T-helper 1 cell treated with Interleukin-12 subunit alpha and Interleukin-12 subunit beta and Interleukin-4 antibody, amounts not matched to agents 30 ng/mL and 1 ng/mL, for 36 hours (primary cell): ENCODE results near the gene GSTM2. TPM values are rescaled to one million over a fixed set of nuclear protein-coding genes. Genes with fewer than 3 reads are reported as not detected.

Source experiments
- intact Hi-C: fragments of 100-400 bp; cut with micrococcal nuclease; formaldehyde crosslinking; loops from one replicate; pipeline ENCODE4 v1.15.1; 2024
- total RNA-seq: library from RNA; stranded (reverse); gene quantifications from 2 replicates; pipeline ENCODE4 v1.2.3, GENCODE V29; 2022

Gene GSTM2
- total RNA-seq, 1 donor from 2014 or later, result 52.0 TPM

DNA sequence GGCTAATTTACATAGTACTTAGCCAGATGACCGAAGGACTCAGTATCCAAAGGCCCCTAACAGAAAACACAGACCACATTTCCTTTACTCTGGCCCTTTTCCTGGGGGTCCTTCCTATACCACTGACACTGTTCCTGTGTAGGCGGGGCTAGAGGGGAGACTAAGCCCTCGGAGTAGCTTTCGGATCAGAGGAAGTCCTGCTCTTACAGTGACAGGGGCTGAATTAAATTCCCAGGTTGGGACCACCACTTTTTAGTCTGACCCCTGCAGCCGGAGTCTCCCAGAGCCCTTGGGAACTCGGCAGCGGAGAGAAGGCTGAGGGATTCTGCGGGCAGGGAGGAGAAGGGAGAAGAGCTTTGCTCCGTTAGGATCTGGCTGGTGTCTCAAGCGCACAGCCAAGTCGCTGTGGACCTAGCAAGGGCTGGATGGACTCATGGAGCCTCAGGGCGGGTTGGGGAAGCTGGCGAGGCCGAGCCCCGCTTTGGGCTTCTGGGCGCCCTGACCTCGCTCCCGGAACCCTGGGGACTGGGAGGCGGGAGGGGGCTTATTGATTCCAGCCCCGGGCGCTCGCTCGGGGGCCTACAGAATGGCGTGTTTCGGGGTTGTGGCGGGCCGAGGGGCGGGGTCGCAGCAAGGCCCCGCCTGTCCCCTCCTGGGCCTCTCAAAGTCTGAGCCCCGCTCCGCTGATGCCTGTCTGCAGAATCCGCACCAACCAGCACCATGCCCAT is 43.9 kb downstream of the GSTM2 start, which contains the start of gene GSTM5:
TSS of gene GSTM5 (plus strand) at position 659 of the 728 bp plus-strand sequence. CDS start at position 721, 62 bp downstream.
- intact Hi-C loops, result loop anchor here (2.0 kb wide), 1 partner anchor 25 kb away; the partner anchor contains the start of gene GSTM1

DNA sequence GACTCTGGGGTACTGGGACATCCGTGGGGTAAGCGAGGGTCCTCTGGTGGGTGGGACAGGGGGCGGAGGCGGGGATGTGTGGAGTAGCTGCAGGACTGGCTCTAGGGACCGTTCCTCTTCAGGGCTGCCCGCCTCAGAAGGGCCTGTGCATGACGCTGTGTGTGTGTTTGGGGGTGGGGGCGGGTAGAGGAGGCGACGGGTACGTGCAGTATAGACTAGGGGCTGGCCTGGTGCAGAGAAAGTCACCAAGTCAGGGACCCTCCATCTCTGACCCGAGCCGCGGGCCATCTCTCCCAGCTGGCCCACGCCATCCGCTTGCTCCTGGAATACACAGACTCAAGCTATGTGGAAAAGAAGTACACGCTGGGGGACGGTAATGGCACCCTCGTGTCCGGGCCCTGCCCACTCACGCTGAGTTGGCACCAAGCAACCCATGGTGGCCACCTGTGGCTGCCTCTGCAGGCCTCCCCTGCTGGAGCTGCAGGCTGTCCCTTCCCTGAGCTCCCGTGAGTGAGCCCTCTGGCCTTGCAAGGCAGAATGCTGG is 44.5 kb downstream of the GSTM2 start:
- intact Hi-C loops, result no loop called here

DNA sequence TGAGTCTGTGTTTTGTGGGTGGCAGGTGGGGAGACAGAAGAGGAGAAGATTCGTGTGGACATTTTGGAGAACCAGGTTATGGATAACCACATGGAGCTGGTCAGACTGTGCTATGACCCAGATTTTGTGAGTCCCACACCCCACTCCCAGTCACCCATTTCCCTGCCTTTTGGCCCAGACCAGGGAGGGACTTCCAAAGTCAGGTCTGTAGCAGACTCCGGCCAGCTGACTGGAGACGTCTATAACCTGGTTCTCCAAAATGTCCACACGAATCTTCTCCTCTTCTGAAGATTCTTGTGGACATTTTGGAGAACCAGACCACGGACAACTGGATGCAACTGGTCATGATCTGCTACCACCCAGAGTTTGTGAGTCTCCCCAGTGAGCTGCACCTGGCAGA is 45.8 kb downstream of the GSTM2 start:
- intact Hi-C loops, result no loop called here

DNA sequence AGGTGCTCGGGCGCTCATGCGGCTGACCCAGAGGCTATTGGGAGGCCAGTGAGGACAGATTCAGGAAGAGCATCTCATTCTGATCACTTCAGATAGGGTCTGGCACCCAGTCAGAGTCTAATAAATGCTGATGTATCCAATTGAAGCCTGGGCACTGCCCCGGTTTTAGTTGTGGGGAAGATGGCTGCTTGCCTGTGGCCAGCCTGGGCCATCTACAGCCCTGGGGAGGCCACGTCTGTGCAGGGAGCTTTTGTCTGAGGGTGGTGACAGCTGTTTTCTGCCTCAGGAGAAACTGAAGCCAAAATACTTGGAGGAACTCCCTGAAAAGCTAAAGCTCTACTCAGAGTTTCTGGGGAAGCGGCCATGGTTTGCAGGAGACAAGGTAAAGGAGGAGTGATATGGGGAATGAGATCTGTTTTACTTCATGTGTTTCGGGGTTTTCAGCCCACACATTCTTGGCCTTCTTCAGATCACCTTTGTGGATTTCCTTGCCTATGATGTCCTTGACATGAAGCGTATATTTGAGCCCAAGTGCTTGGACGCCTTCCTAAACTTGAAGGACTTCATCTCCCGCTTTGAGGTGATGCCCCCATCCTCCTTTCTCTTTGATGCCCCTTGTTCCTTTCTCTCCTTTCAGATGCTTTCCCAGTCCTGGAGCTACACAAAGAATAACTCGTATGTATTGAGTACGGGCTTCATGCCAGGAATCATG is 47.0 kb downstream of the GSTM2 start:
- intact Hi-C loops, result no loop called here

DNA sequence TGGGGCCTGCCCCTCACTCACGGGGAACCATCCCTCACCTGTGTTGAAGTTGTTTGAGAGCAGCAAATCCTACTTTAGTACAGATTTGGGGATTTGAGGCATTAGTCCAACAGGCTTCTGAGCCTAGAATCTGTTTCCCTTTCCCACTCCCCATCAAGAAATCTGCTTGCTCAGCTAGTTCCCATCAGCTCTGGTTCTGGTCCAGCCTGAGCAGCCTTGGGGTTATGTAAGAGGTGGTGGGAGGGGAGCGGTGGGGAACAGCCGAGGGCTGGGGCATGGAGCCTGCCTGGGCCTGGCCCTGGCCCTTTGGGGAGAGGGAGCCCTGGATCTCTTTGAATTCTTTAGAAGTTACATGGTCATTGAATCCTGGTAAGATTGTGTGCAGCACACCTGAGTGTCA is 48.3 kb downstream of the GSTM2 start:
- intact Hi-C loops, result no loop called here

DNA sequence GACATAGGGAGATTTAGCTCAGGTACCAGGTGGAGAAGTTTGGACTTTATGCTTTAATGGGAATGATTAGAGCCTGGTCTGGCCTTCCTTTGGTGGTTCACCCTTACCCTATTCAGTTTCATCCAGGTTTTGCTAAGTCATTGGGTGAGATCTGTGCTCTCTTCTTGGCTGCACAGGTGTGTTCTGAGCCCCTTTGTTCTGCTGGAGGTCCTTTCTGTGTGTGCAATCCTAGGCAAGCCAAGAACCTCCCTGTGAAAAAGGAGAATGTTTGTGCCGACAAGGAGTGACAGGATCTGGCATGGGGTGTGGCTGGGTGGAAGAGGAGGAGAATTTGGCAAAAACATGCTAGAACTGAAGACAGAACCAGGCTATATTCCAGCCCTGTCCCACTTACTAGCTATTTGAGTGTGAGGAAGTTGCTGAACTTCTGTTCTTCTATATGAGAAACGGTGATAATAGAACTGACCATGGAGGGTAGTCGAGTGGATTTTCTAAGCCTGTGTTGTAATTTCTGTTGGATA is 48.8 kb downstream of the GSTM2 start:
- intact Hi-C loops, result no loop called here

DNA sequence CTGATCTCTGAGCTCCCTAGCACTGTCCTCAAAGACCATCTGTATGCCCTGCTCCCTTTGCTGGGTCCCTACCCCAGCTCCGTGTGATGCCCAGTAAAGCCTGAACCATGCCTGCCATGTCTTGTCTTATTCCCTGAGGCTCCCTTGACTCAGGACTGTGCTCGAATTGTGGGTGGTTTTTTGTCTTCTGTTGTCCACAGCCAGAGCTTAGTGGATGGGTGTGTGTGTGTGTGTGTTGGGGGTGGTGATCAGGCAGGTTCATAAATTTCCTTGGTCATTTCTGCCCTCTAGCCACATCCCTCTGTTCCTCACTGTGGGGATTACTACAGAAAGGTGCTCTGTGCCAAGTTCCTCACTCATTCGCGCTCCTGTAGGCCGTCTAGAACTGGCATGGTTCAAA is 49.9 kb downstream of the GSTM2 start:
- intact Hi-C loops, result no loop called here

DNA sequence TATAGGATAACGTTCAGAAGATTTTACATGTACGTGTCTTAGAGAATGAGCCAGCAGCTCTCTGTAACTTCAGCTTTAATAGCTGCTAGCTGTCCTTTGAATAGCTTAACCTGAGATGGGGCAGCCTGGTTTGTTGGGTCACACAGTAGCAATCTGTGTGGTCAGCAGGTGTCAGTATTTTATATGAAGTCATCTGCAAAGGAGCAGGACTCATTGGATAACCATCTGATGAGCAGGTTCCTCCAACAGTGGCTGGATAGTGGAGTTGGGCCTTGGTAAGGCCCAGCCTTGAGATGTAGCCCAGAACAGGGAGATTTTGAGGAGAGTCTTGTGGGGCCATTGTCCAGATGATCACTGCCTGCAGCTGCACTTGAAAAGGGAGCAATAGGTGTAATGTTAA is 50.6 kb downstream of the GSTM2 start:
- intact Hi-C loops, result no loop called here

DNA sequence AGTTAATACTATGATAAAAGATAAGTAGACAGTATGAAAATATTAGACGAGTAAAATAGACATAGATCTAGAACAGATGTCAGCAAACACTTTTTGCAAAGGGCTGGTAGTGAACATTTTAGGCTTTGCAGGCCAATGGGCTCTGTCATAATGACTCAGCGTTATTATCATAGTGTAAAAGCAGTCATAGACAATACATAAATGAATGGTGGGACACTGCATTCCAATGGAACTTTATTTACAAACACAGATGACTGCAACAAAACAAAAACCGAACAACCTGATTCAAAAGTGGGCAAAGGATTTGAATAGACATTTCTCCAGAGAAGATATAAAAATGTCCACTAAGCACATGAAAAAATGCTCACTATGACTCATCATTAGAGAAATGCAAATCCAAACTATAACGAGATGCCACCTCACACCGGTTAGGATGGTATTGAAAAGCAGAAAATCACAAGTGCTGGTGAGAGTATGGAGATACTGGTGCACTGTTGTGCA is 51.5 kb downstream of the GSTM2 start:
- intact Hi-C loops, result no loop called here

DNA sequence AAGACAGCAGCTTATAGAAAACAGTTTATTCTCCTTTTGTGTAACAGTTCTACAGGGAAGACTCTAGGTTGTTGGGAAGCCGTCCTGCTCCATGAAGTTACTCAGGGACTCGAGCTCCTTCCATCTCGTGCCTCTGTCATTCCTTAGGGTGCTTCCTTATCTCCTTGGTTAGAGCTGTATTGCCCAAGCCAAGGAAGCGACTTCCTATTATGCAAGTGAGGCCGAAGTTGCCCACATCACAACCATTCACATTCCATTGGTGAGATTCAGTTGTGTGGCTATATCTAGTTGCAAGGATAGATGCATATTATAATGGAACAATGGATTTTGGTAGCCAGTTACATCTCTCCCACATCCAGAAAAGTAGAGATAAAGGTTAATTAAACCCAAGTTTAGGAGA is 53.2 kb downstream of the GSTM2 start:
- intact Hi-C loops, result no loop called here

DNA sequence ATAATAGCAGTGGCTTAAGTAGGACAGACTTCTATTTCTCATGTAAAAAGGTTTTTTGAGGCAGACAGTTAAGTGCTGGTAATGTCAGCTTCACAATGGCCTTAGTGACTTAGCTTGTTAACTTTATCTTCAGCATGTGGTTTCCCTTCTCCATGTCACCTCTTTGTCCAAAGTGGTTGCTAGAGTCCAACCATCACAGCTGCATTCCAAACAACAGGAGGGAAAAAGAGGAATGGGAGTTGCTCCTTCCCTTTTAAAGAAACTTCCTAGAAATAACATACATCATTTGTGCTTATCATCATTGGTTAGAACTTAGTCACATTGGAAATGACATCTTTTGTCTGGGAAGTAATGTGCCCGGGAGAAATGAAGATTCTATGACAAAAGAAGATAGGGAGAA is 54.1 kb downstream of the GSTM2 start:
- intact Hi-C loops, result no loop called here

DNA sequence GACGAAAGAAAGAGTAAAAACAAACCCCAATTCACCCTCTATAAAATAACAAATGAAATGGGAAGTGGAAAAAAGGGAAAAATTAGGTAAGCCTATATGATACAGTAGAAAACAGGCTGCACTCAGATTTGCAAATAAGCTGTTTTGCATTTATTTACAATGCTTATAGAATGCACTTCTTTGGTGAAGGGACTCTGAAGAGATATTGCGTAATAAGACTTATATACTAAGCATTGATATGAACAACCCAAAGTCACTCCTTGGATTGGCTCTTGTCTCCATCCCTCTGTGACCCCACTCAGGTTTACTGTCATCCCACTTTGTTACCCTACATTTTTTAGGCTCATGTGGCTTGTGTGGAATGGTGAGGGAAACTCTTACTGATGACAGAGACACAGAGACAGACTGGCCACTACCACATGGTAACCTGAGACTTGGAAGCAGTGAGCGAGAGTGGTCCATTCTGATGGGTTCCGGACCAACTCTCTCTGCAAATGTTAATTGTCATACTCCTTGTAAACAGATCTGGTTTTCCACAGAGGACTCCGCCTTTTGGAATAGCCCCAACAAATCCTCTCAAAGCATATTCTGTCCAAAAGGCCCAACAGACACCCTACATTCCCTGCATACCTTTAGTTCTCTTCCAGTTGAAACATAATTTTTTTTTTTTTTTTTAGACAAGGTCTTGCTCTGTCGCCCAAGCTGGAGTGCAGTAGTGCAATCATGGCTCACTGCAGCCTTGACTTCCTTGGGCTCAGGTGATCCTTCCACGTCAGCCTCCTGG is 55.2 kb downstream of the GSTM2 start:
- intact Hi-C loops, result no loop called here

Other genes with a start within 250 kb of the GSTM2 start
- gene PSMA5, start 241.6 kb upstream of the GSTM2 start, total RNA-seq, result 211 and 216 TPM in 2 replicates
- gene SYPL2, start 201.5 kb upstream of the GSTM2 start, total RNA-seq, result not detected in 2 replicates
- gene ATXN7L2, start 184.2 kb upstream of the GSTM2 start, total RNA-seq, result 11.3 and 13.0 TPM in 2 replicates
- gene CYB561D1, start 174.0 kb upstream of the GSTM2 start, total RNA-seq, result 22.5 and 24.1 TPM in 2 replicates
- 1.1 and 1.2 TPM in 2 replicates for gene AMIGO1, start 158.3 kb upstream of the GSTM2 start, total RNA-seq
- gene GPR61, start 128.2 kb upstream of the GSTM2 start, total RNA-seq, result 0.15 TPM in 1 of 2 replicates, not detected in the other
- gene GNAI3, start 119.4 kb upstream of the GSTM2 start, total RNA-seq, result 10.0 TPM in 2 replicates
- 0.15 TPM in 1 of 2 replicates, not detected in the other for gene GNAT2, start 48.4 kb upstream of the GSTM2 start, total RNA-seq
- gene AMPD2, start 48.2 kb upstream of the GSTM2 start, total RNA-seq, result 88.5 and 93.2 TPM in 2 replicates
- gene GSTM4, start 12.0 kb upstream of the GSTM2 start, total RNA-seq, result 24.8 and 25.6 TPM in 2 replicates
- gene GSTM1, start 19.8 kb downstream of the GSTM2 start, total RNA-seq, result 67.8 and 72.8 TPM in 2 replicates
- not detected in 2 replicates for gene GSTM5, start 44.2 kb downstream of the GSTM2 start, total RNA-seq
- gene GSTM3, start 73.0 kb downstream of the GSTM2 start, total RNA-seq, result 7.6 and 8.1 TPM in 2 replicates
- gene EPS8L3, start 95.9 kb downstream of the GSTM2 start, total RNA-seq, result not detected in 2 replicates
- 215 and 216 TPM in 2 replicates for gene CSF1, start 242.8 kb downstream of the GSTM2 start, total RNA-seq